Colon (tissue), 2 donors: ENCODE results near the gene RFT1.
"Not testable (repeated sequence)": the region's sequence is repeated elsewhere in the genome, so short reads cannot be mapped to it uniquely, and the experiment has no call there.

Experiments
- FAIRE-seq: peaks from 2 replicates; lab custom pipeline; 2012; peaks lifted over from hg19 to GRCh38; lab: Jason Lieb, UNC
- donor health status: control.
- donor health status: control.

The RFT1 gene

DNA sequence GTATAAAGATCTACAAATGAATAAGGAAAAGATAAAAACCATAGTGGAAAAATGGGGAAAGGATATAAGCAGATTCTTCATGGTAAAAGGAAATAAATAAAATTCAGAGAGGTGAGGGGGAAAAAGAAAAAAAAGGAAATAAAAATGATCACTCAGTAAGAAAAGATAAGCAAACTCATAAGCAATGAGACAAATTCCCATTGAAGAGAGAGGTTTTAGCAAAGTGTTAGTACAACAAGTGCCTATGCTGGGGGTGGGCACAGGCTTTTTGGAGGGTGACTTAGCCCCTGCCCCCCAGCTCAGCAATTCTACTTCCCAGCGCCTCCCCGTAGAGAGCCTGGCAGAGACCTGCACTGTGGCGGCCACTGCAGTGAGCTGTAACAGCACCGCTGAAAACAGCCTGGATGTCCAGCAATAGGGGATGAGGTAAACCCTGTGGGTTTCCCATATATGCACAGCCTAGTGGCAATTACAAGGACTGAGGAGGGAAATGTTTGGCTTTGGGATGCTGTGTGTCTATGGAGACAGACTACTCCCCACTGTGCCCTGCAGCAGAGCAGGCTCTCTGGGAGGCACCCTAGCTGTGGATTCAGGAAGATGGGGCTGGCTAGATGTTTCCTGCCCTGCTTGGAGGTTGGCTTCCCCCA, 60.7 kb downstream of the RFT1 start:
- FAIRE-seq, result no peak

DNA sequence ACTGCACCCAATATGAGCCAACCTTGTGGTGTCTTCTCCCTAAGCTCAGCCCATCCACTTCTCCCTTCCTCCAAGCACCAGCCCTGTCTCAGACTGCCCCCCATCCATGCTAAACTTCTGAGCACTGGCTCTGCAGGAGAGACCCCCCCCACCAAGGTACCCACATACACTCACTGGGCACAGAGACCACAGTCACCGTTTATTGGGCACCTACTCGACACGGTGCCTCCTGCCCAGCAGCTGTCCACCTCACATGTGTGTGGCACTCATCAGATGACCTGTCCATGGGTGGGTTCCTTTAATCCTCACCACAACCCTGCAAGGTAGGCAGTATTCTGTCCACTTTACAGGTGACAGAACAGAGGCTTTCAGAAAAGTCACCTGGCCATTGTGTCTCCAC, 62.1 kb downstream of the RFT1 start:
- FAIRE-seq, result no peak

DNA sequence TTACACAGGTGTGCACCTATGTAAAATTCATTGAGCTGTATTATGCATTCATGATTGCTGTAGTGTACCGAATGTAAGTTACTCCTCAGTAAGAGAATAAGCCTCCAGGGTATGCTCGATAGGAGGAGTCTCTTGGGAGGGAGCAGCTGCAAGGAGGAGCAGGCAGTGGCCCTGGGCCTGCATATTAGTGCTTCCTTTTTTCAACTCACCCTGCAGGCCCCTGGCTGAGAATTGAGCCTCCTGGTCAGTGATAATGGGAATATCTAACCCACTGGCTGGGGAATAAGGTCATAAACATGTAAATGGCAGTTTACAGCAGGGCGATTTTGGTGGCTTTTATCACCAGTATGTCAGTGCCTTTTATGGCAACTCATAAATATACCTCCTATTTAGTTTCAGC, 62.7 kb downstream of the RFT1 start:
- no peak for FAIRE-seq

GRCh38 chr3:53065841-53066480, 64.3 kb downstream of the RFT1 start:
- no peak for FAIRE-seq

- no peak for FAIRE-seq
Measured at GRCh38 chr3:53062905-53063304, 67.3 kb downstream of the RFT1 start.

GRCh38 chr3:53056442-53056841, 73.8 kb downstream of the RFT1 start:
- FAIRE-seq, result no peak

- FAIRE-seq, result not testable (repeated sequence)
Measured at GRCh38 chr3:53054233-53054632, 76.0 kb downstream of the RFT1 start.

DNA sequence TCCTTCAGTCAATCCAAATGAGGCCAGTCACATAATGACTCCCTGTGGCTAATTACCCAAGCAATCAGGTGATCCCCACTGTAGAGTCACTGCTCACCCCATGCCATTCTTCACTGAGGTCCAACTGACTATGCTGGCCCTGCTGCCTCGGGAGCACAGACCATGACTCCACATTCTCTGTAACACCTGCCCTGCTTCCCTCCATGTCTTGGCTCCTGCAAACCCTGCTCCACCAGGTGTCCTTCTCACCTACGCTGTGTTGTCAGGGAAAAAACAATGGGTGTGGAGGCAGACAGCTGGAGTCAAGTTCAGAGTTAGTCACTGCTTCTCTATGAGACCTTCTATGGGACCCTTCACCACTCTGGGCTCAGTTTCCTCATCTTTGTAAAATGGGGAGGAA, 78.3 kb downstream of the RFT1 start:
- FAIRE-seq, result no peak

DNA sequence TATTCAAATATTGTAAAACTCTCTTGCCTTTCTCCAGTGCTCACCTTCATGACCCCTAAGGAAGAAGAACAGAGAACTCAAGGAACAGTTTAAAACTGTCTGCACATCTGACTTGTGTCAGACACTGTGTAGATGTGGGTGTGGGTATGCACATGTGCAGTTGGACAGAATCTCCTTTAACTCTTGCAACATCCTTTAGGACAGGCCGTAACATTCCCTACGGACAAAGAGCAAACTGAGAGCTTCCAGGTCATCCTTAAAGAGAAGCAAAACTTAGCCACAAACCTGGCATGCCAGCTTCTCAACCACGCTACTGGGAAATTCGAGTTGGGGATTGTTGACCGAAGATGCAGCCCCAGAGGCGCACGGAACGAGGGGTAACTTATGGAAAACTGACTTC, 80.2 kb downstream of the RFT1 start:
- no peak for FAIRE-seq

GRCh38 chr3:53046171-53047170, 83.8 kb downstream of the RFT1 start:
- no peak for FAIRE-seq

GRCh38 chr3:53045518-53046170, 84.6 kb downstream of the RFT1 start, which contains the start of gene SFMBT1:
TSS of gene SFMBT1 (minus strand) at chr3:53046073. CDS start at chr3:52969128, 76,945 bp downstream.
- no peak for FAIRE-seq

- no peak for FAIRE-seq
Measured at GRCh38 chr3:53044711-53045517, 85.3 kb downstream of the RFT1 start.

- no peak for FAIRE-seq
Measured at GRCh38 chr3:53044371-53044710, 85.9 kb downstream of the RFT1 start.

DNA sequence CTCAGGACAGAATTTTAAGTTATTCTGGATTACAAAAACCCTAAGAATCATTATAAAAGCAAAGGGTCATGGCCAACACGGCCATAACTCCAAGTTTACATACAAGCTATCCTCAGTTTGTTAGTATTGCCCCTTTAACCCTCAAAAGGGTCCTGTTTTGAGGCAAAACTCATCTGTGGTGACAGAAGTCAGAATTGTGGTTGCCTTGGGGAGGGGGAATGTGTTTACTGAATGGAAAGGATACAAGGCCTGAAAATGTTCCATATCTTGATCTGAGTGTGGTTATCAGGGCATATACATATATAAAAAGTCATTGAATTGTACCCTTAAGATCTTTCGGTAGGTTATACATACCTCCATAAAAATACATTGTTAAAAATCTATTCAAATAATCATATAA, 86.5 kb downstream of the RFT1 start:
- FAIRE-seq, result no peak

DNA sequence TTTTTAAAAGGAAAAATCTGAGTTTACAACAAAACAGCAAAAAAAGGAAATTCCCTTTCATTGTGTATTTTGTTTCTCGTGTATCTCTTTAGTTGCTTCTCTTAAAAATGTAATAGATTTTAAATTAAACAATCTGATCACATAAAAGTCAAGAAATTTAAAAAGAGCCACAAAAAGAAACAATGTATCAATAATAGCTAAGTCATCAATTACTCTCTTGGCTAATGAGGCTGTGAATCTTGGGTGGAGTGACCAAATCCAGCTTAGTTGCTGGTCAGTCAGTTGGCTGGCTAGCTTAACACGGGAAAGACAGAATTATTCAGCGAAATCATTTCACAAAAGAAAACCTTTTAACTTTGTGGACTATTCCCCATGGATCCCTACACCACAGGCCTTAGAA, 87.6 kb downstream of the RFT1 start:
- no peak for FAIRE-seq

DNA sequence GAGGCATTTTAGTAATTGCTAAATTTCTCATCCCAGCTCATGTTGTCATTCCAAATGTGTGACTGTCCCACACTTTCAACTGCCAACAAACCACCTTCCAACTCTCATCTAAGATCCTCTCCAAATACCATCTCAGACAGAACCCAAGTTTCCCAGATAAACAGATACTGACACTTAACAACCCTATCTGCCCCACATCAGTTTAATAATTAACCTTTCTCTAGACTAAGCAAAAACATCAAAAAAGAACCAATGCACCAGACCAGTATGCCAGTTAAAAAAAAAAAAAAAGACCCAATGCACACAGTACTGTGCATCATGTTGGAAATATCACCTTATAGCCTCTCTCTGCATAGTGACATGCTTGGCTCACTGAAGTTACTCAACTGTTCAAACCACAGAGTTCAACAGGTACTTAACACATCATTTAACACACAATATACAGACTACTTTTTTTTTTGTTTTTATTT, 89.8 kb downstream of the RFT1 start:
- FAIRE-seq, result no peak

DNA sequence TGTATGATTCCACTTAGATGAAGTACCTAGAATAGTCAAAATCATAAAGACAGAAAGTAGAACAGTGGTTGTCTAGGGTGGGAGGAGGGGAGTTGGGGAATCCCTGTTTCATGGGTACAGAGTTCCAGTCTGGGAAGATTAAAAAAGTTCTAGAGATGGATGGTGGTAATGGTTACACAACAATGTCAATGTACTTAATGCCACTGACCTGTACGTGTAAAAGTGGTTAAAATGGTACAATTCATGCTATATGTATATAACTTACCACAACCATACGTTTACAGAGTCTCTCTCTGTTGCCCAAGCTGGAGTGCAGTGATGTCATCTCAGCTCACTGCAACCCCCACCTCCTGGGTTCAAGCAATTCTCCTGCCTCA, 90.9 kb downstream of the RFT1 start:
- FAIRE-seq, result no peak

DNA sequence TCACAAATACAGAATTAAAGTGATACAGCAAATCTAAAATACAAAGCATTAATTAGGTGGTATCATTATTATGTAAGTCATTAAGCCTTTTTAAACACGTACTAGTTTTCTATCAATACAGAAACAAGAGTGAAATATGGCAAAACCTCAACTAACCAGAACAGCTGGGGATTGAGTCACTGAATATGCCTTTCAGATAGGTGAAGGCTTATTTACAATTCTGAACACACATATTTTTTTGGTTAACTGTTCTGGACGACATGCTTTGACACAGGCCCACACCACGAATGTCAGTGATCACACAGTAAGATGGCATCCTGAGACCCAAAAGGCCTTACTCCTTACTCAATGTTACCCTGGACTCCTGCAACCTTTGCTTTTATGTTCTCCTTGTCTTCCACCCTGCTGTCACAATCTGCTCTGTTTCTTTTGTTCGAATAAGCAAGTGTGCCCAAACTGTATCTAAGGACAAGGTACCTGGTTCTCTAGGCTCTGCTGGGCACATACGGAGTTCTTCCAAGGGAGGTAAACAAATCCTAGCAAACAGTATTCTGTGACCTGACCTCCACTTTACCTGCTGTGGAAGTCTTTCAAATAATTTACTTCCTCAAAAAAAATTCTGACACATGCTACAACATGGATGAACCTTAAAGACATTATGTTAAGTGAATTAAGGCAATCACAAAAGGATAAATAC, 91.4 kb downstream of the RFT1 start:
- FAIRE-seq, result no peak
